Measurements from ENCODE around the gene SCN1A.
"Not testable (repeated sequence)": the region's sequence is repeated elsewhere in the genome, so short reads cannot be mapped to it uniquely, and the experiment has no call there.

SCN1A gene

DNA sequence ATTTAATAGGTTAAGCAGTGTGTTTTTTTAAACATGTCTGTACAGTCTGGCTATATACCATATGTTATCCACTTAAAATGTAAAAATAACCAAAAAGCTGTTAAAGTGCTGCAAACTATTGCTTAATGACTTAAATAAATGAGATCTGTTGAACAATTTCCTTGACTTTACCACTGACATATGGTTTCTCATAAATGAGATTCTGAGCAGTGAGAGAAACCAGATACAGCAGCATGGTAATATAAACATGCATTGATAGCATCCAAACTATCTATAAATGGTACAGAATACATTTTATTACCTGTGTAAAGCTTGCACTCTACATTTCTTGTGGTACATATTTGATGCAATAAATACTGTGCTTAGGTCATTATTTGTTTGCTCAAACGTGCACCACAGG is 138.0 kb downstream of the SCN1A start:
- no peak for DNase-seq

DNA sequence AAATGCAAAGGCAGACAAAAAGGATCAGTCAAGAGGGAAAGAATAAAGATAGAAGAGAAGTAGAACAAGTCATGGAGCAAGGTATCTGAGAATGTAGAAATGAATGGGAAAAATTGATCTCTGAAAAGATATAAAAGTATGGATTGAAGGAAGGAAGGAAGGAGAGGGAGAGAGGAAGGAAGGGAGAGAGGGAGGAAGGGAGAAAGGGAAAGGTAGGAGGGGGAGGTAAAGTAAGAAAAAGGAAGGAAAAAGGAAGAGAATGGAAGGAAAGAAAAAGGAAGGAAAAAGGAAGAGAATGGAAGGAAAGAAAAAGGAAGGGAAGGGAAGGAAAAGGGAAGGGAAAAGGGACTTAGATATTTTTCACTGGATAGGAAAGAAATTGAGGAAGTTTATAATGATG is 142.7 kb downstream of the SCN1A start:
- DNase-seq, result no peak

DNA sequence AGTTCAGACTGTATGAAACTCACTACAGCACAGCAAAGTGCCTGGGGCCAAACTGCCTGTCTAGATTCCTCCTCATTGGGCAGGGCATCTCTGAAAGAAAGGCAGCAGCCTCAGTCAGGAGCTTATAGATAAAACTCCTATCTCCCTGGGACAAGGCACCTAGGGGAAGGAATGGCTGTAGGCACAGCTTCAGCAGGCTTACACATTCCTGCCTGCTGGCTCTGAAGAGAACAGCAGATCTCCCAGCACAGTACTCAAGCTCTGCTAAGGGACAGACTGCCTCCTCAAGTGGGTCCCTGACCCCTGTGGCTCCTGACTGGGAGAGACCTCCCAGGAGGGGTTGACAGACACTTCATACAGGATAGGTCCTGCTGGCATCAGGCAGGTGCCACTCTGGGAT is 155.7 kb downstream of the SCN1A start:
- not testable (repeated sequence) for DNase-seq

DNA sequence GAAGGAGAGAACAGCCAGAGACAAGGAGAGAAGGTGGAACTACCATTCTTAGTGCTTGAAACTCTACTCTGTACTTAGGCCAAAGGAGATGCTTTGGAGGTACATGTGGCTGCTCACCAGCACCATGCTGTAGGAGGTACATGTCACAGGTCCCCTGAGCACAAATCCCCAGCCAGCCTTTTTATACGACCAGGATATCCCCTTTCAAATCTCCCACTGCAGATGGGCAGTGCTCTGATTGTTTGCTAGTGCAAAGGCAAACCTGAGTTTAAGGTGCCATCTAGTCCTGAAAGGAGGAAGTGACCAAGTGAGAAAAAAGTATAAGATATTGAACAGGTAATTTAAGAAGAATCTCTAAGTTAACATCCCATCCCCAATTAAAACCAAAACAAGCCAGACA is 157.2 kb downstream of the SCN1A start:
- no peak for DNase-seq

DNA sequence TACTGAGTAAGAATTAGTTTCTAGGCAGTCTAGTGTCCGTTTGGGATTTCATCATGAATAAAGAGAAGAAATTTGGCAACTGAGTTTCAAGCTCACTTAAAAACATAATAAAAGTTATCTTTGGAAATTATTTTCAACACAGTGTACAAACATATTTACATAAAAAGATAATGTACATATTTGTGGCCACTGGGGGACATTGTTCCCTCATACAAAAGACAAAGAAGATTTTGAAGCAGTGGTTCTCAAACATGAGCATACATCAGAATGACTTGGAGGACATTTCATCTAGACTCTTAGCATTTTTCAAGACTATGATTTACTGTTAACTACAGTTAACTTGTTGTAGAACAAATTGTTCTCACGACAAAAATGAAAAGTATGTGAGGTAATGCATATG is 158.6 kb downstream of the SCN1A start:
- no peak for DNase-seq

DNA sequence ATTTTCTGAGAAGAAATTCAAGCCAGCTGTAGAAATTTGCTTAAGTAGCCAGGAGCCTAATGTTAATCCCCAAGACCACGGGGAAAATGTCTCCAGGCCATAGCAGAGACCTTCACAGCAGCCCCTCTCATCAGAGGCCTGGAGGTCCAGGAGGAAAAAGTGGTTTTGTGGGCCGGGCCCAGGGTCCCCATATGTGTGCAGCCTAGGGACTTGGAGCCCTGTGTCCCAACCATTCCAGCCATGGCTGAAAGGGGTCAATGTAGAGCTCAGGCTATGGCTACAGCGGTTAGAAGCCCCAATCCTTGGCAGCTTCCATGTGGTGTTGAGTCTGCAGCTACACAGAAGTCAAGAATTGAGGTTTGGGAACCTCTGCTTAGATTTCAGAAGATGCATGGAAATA is 160.1 kb downstream of the SCN1A start:
- DNase-seq, result no peak

DNA sequence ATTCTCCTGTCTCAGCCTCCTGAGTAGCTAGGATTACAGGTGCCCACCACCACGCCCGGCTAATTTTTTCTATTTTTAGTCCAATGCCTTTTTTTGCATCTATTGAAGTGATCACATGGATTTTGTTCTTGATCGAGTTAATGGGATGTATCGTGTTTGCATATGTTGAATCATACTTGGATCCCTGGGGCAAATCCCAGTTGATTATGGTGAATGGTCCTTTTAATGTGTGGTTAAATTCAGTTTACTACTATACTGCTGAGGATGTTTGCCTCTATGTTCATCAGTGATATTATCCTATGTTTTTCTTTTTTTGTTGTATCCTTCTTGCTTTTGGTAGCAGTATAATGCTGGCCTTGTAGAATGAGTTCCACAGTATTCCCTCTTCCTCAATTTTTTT is 166.0 kb downstream of the SCN1A start:
- no peak for DNase-seq

DNA sequence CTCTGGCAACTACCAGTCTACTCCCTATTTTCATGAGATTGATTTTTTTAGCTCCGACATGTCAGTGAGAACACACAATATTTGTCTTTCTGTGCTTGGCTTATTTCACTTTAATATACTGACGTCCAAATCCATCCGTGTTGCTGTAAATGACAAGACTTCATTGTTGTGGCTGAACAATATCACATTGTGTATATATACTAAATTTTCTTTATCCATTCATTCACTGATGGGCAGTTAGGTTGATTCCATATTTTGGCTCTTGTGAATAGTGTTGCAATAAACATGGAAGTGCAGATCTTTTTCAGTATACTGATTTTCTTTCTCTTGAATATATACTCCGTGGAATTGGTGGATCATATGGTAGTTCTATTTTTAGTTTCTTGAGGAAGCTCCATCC is 168.4 kb downstream of the SCN1A start:
- no peak for DNase-seq

DNA sequence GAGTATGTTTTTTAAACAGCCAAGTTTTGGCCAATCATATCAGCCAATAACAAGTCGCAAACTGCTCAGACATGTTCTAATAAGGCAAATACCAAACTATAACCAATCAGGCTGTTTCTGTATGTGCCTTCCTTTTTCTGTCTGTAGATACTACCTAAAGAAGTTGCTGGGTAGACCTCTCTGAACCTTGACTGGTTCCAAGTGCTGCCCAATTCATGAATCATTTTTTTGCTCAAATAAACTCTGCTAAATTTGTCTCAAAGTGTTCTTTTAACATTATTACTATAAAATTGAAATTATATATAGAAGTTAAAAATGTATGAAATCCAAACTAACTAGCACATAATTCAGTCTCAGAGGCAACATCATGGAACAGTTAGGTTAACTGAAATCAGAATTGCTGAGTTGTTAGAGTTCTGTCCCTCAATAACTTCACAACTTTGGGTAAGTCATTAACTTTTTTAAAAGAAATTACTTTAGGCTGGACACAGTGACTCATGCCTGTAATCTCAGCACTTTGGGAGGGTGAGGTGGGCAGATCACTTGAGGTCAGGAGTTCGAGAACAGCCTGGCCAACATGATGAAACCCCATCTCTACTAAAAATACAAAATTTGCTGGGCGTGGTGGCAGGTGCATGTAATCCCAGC is 169.4 kb downstream of the SCN1A start:
- DNase-seq, result no peak

DNA sequence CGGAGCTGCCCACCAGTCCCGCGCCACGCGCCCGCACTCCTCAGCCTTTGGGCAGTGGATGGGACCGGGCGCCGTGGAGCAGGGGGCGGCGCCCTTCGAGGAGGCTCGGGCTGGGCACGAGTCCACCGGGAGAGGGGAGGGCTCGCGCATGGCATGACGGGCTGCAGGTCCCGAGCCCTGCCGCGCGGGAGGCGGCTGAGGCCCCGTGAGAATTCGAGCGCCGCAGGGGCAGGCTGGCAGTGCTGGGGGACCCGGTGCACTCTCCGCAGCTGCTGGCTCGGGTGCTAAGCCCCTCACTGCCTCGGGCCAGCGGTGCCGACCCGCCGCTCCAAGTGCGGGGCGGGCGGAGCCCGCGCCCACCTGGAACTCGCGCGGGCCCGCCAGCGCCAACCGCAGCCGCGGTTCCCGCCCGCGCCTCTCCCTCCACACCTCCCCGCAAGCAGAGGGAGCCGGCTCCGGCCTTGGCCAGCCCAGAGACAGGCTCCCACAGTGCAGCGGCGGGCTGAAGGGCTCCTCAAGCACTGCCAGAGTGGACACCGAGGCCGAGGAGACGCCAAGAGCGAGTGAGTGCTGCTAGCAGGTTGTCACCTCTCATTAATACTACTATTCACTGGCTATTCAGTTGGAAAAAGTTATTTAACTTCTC is 170.7 kb downstream of the SCN1A start:
- DNase-seq, result no peak

DNA sequence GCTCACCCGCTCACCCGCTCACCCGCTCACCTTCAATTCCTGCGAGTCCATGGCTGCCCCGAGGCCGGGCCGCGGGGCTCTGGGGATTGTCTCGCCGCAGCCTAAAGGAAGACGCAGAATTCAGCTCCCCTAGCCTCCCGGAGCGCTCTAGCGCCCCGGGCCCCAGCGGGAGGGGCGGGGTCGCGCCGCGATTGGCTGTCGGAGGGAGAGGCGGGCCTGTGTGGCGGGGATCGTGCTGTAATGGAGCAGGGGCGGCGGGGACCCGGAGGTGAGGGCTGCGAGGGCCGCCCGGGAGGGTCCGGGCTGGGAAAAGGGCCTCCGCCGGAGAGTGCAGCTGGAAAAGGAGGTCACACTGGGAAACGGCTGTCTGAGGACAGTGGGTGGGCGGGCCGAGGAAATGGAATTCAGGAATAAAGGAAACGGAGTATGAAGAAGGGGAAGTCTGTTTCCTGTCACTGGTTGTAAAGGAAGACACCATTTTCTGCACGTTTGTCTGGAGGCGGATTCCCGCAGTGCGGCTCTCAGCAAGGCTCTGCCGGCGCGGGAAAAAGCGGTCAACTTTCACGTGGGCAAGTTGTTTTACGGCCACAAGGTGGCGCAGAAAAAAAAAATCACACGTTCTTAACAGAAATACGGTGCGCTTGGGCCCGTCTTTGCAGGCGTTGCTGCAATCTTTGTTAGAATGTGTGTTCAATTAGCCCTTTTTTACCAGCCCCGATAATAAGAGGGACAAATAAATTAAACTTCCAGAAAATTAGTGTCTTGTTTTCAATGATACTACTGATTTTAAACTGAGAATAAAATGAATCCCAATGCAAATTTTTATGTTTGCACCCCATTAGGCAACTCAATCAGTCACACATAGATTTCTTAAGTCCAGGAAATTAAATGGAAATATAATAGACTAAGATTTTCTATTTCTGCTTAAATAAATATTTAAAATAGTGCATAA is 173.9 kb downstream of the SCN1A start, which contains the start of gene TTC21B:
TSS of gene TTC21B (minus strand) at position 122 of the 952 bp plus-strand sequence. CDS start at position 51, 71 bp downstream.
- DNase-seq, result peak; percentile 76 to 97 (median 94)

DNA sequence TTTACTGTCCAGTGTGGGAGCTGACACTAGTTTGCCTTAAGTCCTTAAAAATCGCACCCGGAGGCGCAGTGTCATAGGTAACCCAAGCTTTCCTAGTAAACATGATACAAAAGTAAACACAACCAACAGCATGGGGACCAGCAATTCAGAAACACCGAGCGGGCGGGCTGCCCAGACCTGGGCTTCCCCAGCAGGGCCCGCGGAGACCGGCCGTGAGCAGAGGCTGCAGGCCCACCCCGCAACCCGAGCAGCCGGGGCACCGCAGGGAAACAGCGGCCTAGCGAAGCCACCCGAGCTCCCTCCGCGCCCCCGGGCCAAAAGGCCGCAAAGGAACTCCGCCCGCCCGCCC is 174.5 kb downstream of the SCN1A start:
- DNase-seq, result peak in 2 of 58 donors; percentile 58 to 62

DNA sequence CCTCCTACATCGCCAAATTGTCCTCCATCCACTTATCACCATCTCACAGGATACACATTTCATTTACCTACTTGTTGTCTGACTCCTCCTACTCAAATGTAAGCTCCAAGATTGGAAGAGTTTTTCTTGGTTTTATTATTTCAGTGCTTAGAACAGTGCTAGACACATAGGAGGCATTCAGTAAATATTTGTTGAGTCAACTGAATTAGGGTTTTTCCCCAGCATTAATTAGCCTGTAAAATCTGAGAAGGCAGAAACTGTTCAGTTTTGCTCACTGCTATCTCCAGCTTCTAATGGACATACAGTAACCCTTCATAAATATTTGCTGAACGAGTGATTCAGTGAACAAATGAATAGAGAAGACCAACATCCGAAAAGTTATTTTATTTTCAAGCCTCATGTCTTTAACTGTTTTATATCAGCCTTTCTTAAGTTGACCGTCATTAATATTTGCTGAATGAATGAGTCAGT is 175.0 kb downstream of the SCN1A start:
- no peak for DNase-seq

DNA sequence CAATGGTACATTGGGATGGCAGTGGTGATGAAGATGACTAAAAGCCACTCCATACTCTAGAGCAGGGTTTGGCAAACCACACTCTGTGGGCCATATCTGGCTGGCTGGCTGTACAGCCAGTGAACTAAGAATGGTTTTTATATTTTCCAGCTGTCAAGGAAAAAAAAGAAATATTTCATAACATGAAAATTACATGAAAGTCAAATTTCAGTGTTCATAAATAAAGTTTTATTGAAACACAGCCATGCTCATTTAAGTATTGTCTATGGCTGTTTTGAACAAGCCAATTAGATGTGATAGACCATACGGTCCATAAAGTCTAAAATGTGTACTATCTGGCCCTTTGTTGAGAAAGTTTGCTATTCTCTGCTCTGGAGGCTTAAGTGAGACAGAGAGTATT is 175.7 kb downstream of the SCN1A start:
- DNase-seq, result no peak

DNA sequence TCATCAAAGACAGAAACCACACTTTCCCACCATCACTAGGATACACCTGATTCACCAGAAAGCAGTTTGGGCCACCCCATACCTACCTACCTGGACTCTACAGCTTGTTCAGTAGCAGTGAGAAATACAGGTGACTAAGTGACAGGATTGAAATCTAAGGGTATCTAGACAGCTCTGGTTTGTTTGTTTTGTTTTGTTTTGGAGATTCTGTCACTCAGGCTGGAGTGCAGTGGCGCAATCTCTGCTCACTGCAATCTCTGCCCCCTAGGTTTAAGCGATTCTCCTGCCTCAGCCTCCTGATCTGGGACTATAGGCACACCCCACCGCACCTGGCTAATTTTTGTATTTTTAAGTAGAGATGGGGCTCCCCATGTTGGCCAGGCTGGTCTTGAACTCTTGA is 177.4 kb downstream of the SCN1A start:
- DNase-seq, result no peak

DNA sequence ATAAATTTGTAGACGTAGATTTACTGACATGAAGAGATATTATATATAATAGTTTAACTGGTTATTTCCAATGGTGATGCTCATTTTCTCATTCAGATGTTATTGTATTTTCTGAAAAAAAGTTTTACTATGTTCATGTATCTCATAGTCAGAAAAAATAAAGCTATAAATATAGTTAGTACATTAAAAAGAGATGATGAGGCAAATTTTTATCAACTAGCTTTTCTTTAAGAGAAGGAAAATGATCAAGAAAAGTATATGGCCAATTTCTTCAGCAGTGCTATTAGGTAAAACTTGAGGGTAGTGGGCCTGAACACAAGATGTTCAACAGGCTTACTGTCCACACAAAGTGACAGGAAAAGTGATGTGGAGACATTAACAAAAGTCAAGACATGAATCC is 186.0 kb downstream of the SCN1A start:
- no peak for DNase-seq

DNA sequence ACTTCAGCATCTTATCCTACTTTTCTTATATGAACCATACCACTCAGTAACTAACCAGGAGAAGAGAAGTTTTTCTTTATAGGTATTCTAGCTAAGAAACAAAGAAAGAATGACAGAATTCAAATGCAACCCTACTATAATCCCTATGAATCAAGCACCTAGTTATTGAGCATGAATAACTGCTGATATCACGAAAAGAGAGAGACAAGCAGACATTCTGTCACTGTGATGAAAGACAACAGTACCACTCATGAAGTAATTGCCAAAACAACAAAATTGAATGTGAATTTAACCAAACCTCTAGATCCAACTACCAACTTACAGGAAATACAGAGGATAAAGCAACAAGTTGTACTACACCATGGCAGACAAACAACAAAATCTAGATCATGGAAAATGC is 189.6 kb downstream of the SCN1A start:
- DNase-seq, result no peak

Data from anterior cingulate cortex (tissue), 58 donors.